GM21619 (cell line): ENCODE measurements around the gene LITAF.

Source experiments
- ATAC-seq: cut with Tn5 transposase; IDR thresholded peaks from one replicate; pipeline ENCODE4 v1.9.1; 2021; ENCODE audit not compliant: unreplicated experiment

Gene LITAF

DNA sequence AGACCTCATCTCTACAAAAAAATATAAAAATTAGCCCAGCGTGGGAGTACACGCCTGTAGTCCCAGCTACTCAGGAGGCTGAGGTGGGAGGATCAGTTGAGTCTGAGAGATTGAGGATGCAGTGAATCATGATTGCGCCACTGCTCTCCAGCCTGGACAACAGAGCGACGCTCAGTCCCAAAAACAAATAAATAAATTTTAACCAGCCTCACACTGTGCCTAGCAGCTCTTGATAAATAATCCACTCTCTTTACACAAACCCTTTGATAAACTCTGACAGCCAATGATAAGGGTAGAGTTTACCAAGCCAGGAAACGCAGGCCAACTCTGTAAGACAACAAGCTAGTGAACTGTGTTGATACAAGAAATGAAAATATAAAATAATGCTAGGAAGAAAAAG lies 32.7 kb downstream of the LITAF start:
- ATAC-seq = no peak

DNA sequence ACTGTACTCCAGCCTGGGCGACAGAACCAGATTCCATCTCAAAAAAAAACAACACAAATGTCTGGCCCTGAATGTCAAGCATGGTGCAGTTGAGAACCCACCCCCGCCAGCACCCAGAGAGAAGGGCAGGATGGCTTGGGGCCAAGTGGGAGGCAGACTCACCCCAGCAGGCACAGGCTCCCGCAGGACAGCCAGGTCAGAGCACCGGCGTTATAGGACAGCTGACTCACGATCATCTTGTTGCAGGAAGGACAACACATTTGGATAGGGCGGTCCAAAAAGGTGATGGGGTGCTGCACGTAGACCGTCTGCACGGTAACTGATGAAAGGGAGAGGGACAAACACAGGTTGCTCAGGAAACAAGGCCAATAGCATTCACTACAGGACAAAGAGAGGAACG lies 33.3 kb downstream of the LITAF start:
- ATAC-seq = no peak

GRCh38 chr16:11552440-11552839 lies 34.3 kb downstream of the LITAF start:
- ATAC-seq = no peak

DNA sequence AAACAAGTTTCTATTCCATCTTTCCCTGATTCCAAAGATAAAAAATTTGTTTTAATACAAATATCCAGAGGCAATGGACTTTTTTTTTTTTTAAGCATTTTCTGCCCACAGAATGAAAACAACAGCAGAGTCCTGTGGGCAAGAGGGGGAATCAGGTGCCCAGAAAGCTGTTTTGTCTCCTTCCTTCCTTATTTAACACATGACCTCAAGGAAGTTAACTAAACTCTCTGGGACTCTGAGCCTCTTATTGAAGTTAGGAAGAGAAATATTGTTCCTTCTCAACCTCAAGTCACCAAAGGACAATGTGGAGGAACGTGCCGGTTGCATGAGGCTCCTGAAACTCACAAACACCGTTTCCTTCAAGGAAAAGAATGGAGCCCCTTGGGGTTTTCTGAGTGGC lies 34.9 kb downstream of the LITAF start:
- no peak for ATAC-seq

DNA sequence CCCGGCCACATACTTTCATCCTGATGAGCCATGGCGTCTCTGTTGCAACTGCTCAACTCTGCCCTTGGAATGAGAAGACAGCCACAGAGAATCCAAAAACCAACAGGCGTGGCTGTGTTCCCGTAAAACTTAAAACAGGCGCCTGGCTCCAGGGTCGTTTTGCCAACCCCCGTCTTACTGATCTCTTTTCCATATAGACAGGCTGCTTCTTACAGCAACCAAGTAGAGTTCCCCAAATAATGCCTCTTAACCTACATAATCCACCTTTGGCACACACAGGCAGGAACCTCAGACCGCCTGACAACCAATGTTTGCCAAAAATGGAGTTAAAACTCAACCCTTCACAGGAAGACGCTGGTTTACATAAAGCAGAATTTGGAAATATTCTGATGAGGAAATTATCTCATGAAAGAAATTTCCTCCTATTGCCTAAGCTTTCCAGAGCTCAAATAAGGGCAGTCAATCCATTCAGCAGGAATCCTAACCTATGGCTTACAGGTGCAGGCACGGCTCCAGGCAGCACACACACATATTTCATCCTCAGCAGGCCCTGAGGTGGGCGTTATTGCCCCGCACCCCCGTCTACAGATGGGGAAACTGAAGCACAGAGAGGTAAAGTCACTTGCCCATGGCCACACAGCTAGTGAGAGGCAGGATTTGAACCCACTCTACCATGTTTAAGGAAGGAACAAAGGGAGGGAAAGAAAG lies 35.8 kb downstream of the LITAF start:
- no peak for ATAC-seq

GRCh38 chr16:11547118-11547916 lies 39.4 kb downstream of the LITAF start:
- ATAC-seq = no peak

DNA sequence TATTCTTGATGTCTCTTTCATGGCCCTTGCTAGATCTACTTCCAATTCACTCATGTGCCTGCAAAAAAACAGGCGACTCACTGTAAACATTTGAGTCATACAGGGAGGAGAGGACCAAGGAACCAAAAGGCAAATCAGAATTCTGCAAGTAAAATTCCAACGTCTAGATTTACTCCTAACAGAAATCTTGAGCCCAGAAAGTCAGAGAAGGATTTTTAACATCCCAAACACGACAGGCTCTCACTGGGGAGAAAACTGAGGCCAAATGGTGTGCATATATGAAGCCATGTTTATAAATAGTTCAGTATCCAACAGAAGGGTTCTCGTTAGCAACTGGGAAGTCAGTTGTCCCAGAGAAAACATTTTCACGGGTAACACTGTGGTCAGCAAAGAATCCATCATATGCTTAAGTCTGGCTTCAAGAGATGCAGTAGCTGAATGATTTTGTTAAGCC lies 40.1 kb downstream of the LITAF start:
- no peak for ATAC-seq

- no peak for ATAC-seq
Measured at GRCh38 chr16:11543661-11544393, 42.9 kb downstream of the LITAF start.

DNA sequence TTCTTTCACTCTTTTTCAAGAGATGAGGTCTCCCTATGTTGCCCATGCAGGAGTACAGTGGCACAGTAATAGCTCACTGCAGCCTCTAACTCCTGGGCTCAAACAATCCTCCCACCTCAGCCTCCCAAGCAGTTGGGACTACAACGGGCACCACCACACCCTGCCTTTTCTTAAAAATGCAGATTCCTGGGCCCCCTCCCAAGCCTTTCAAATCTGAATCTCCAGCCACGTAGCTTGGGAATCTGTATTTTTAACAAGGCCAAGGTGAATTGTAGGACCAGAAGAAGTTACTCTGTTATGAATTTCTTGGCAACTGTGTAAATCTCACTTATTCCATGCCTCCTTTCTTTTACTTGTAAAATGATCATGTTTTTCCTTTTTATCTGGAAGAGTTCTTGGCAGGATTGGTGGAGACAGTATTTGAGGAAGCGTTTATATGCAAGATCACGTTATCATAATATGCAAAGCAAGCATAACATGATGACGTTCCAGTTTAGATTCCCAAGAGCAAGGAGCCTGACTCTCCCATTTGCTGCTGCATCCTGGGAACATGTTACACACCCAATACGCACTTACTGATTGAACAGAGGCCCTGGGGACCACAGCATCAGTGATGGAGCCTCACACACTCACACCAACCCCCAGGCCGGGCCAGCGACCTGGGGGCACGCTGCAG lies 44.5 kb downstream of the LITAF start:
- no peak for ATAC-seq

- no peak for ATAC-seq
Measured at GRCh38 chr16:11539641-11540050, 47.1 kb downstream of the LITAF start.

GRCh38 chr16:11538880-11539279 lies 47.8 kb downstream of the LITAF start:
- no peak for ATAC-seq

DNA sequence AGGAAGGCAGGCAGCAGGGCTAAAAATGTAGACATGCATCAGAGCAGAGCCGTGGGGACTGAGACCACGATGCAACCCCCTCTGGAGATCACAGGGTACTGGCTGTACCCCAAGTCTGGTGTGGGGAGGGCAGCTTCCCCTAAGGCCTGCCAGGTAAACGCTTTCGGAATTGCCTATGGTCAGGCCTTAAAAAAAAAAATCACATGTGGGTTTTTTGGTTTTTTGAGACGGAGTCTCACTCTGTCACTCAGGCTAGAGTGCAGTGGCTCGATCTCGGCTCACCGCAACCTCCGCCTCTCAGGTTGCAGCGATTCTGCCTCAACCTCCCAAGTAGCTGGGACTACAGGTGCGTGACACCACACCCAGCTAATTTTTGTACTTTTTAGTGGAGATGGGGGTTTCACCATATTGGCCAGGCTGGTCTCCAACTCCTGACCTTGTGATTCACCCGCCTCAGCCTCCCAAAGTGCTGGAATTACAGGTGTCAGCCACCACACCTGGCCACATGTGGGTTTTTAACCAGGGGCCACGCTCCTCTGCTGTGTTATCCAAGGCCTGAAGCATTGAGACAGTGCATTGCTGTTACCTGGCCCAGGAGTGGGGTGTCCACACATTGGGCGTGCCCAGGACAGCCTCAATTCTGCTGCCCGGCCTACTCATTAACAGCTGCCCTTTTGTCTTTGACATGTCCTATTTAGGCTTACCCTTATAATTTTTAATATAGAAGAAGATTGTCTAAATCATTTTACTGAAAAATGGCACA lies 50.4 kb downstream of the LITAF start:
- ATAC-seq = no peak

GRCh38 chr16:11535494-11535893 lies 51.2 kb downstream of the LITAF start:
- no peak for ATAC-seq

GRCh38 chr16:11534262-11534661 lies 52.5 kb downstream of the LITAF start:
- no peak for ATAC-seq

DNA sequence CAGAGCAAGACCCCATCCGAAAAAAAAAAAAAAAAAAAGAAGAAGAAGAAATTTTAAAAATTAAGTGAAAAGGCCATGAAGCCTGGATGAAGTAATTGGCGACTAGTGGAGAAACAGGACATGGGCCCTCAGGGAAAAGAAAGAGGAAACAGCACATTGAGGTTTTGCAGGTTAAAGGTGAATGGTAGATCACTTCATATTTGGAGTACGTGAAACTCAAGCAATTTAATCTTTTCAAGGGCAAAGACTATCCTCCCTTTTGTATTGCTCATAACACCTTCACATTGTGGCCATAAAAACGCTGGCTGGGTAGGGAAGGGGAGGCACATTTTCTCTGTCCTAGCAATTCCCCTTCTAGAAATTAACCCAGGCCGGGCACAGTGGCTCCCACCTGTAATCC lies 53.1 kb downstream of the LITAF start:
- no peak for ATAC-seq

DNA sequence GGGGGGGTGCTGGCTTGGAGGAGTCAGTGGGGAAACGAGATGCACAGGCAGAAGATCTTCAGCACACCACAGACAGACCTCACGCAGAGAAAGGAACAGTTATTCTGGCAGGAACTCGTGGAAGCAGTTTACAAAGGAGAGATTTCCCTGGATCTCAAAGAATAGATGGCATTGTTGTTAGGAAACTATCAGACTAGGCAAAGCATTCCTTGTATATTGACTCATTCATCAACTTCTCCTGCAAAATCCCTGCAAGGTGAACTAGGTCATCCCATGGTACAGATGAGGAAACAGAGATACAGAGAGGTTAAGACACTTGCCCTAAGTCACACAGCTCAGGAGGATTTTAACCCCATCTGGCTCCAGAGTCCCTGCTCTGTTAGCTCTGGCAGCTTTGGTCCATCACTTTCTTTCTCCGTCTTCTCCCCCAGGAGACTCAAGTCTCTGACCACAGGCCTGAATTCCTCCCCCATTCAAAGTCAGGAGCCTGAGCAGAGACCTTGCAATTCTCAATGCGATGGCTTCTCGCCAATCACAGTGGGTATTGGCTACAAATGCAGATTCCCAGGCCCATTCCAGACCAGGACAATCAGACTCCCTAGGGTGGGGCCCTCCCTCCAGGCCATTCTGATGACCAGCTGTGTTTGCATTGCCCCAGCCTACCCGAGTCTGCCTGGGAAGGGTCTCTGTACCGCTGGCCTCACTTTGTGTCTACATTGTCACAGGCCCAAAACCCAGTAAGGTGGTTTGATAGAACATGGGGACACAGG lies 56.4 kb downstream of the LITAF start:
- ATAC-seq = no peak

DNA sequence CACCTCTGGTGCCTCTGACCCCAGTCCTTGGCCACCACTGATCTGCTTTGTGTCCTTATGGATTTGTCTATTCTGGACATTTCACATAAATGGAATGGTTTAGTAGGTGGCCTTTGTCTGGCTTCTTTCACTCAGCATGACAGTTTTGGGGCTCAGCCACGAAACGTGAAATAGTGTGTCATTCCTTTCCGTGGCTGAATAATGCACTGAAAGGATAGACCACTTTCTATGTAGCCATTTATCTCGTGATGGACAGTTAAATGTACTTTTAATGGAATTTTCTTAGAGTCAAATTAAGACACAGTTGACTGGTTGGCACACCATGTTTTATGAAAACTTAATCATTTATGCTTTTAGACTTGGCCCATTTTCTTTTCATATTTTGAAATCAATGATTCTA lies 57.4 kb downstream of the LITAF start:
- ATAC-seq = no peak

DNA sequence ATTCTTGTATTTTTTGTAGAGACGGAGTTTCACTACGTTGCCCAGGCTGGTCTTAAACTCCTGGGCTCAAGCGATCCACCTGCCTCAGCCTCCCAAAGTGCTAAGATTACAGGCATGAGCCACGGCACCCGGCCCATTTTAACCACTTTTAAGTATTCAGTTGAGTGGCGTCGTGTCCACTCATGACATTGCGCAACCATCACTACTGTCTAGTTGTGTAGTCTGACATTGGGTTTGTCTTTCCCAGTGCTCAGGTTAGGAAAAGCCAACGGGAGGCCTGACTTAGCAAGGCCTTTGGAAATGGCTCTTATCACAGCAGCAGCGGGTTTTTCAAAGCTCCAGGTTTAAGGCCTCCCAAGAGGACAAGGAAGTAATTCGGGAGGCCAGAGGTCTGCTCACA lies 58.7 kb downstream of the LITAF start:
- ATAC-seq = no peak

DNA sequence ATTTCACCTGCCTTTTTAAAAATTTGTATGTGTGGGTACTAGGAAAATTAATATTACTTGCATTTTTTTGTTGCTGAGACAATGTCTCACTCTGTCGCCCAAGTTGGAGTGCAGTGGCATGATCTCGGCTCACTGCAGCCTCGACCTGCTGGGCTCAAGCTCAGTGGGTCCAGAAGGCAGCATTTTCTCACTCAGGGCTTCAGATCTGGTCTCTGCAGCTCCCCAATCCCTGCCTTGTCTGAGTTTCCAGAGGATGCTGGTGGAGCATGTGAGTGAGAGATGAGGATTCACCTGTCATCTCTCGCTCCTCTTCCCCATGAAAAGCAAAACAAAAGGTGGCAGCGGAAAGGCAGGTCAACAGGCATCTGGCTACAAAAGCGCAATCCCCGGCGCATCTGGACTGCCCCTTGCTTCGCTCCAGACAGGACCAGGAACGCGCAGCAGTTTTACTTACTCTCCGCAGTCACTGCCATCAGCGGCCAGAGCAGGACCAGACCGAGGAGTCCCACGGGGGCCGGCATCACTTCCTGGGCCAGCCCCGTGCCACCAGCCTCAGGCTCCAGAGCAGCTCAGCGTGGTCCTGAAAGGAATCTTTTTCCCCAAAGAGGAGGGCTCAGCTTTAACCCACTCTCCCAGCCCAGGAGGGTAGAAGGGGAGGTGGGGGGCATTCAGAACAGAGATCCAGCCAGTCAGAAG lies 59.9 kb downstream of the LITAF start:
- ATAC-seq = no peak
